KOPT-K1 (cell line): ENCODE results near the gene COPG1.

Experiments used
- H3K27ac ChIP-seq: fragments of 200-600 bp; sonication (generic); 2 replicates; pipeline ENCODE4 v1.5.1; 2016; ENCODE audit warnings: antibody characterized with exemption, mild to moderate bottlenecking, low read depth, low read length; ENCODE audit not compliant: poor library complexity, severe bottlenecking
- H3K36me3 ChIP-seq: fragments of 200-600 bp; sonication (generic); 2 replicates; pipeline ENCODE4 v1.5.1; 2017; ENCODE audit warnings: antibody characterized with exemption, mild to moderate bottlenecking, low read length, moderate library complexity; ENCODE audit not compliant: insufficient read depth
- H3K9me3 ChIP-seq: fragments of 200-600 bp; sonication (generic); 2 replicates; pipeline ENCODE4 v1.5.1; 2017; ENCODE audit warnings: antibody characterized with exemption, low read length, mild to moderate bottlenecking; ENCODE audit not compliant: insufficient read depth, poor library complexity, severe bottlenecking

COPG1 gene

GRCh38 chr3:129312671-129313414 is 63.4 kb downstream of the COPG1 start:
- Histone ChIP-seq H3K9me3 (no peaks in the 10 kb centered on the region), H3K27ac (no peak overlapping the region), H3K36me3 (peaks cover 7% of the 10 kb centered on the region; the same call in 1 of the 2 replicates)

- Histone ChIP-seq H3K36me3 (peaks cover 7% of the 10 kb centered on the region; the same call in 1 of the 2 replicates), H3K9me3 (no peaks in the 10 kb centered on the region), H3K27ac (no peak overlapping the region)
Measured at GRCh38 chr3:129313415-129313664, 63.9 kb downstream of the COPG1 start.

- Histone ChIP-seq H3K27ac (peak overlapping the region; percentile 84), H3K36me3 (peaks cover 7% of the 10 kb centered on the region; the same call in 1 of the 2 replicates), H3K9me3 (no peaks in the 10 kb centered on the region)
Measured at GRCh38 chr3:129313665-129314385, 64.4 kb downstream of the COPG1 start.

- no peaks in the 10 kb centered on the region for H3K9me3 ChIP-seq
- peaks cover 7% of the 10 kb centered on the region; the same call in 1 of the 2 replicates for H3K36me3 ChIP-seq
- H3K27ac ChIP-seq, result peak overlapping the region; percentile 84
Measured at GRCh38 chr3:129314386-129315222, 65.2 kb downstream of the COPG1 start.

GRCh38 chr3:129315223-129315997 is 66.0 kb downstream of the COPG1 start:
- Histone ChIP-seq H3K36me3 (peaks cover 7% of the 10 kb centered on the region; the same call in 1 of the 2 replicates), H3K27ac (peak overlapping the region; percentile 84), H3K9me3 (no peaks in the 10 kb centered on the region)

- peaks cover 7% of the 10 kb centered on the region; the same call in 1 of the 2 replicates for H3K36me3 ChIP-seq
- no peaks in the 10 kb centered on the region for H3K9me3 ChIP-seq
- peak overlapping the region; percentile 84 for H3K27ac ChIP-seq
Measured at GRCh38 chr3:129315998-129316247, 66.5 kb downstream of the COPG1 start.

- H3K9me3 ChIP-seq, result no peaks in the 10 kb centered on the region
- peak overlapping the region; percentile 84 for H3K27ac ChIP-seq
- peaks cover 7% of the 10 kb centered on the region; the same call in 1 of the 2 replicates for H3K36me3 ChIP-seq
Measured at GRCh38 chr3:129316248-129317013, 67.0 kb downstream of the COPG1 start.

- no peaks in the 10 kb centered on the region for H3K9me3 ChIP-seq
- H3K36me3 ChIP-seq, result peaks cover 7% of the 10 kb centered on the region; the same call in 1 of the 2 replicates
- peak overlapping the region; percentile 84 for H3K27ac ChIP-seq
Measured at GRCh38 chr3:129317014-129317771, 67.8 kb downstream of the COPG1 start.

GRCh38 chr3:129317848-129318247 is 68.4 kb downstream of the COPG1 start:
- Histone ChIP-seq H3K27ac (no peak overlapping the region), H3K9me3 (no peaks in the 10 kb centered on the region), H3K36me3 (peaks cover 7% of the 10 kb centered on the region; the same call in 1 of the 2 replicates)

- no peaks in the 10 kb centered on the region for H3K9me3 ChIP-seq
- peaks cover under 1% of the 10 kb centered on the region; the same call in 1 of the 2 replicates for H3K36me3 ChIP-seq
- H3K27ac ChIP-seq, result no peak overlapping the region
Measured at GRCh38 chr3:129318921-129319320, 69.5 kb downstream of the COPG1 start.

- Histone ChIP-seq H3K36me3 (no peaks in the 10 kb centered on the region), H3K27ac (no peak overlapping the region), H3K9me3 (no peaks in the 10 kb centered on the region)
Measured at GRCh38 chr3:129320261-129320660, 70.9 kb downstream of the COPG1 start.

- no peaks in the 10 kb centered on the region for H3K9me3 ChIP-seq
- H3K27ac ChIP-seq, result no peak overlapping the region
- H3K36me3 ChIP-seq, result no peaks in the 10 kb centered on the region
Measured at GRCh38 chr3:129320825-129321487, 71.5 kb downstream of the COPG1 start.

GRCh38 chr3:129321887-129322286 is 72.5 kb downstream of the COPG1 start:
- Histone ChIP-seq H3K9me3 (no peaks in the 10 kb centered on the region), H3K36me3 (no peaks in the 10 kb centered on the region), H3K27ac (no peak overlapping the region)
